OCI-LY3 (cell line): ENCODE data around the gene HSPB8.

Source experiments
- CTCF ChIP-seq: fragments of 200-600, 300-600 bp; sonication (generic); IDR thresholded peaks from 2 replicates; pipeline ENCODE4 v1.5.1; 2014; ENCODE audit warnings: antibody characterized with exemption, low read length, low read depth
- EZH2phosphoT487 ChIP-seq: fragments of 200-600 bp; shearing (Covaris generic); IDR thresholded peaks from 2 replicates; pipeline ENCODE4 v1.6.1; 2018; ENCODE audit warnings: antibody characterized with exemption, mixed run types, low read depth

GRCh38 chr12:119177056-119177325 lies 1.7 kb upstream of the HSPB8 start:
- TF ChIP-seq CTCF: no peak
- no peak for TF ChIP-seq EZH2phosphoT487
